Brain microvascular endothelial cell (primary cell): ENCODE results near the gene MAP2K5.
A peak's percentile ranks its signal among the peaks of the same experiment; 100 is the strongest.

Source experiments
- DNase-seq: peaks from one replicate; pipeline ENCODE4 v3.0.0-alpha.2; 2020
- H3K27ac ChIP-seq: fragments of 250-450 bp; sonication (Bioruptor Pico); 2 replicates; pipeline ENCODE4 v1.5.1; 2020; ENCODE audit warnings: mild to moderate bottlenecking, moderate library complexity
- H3K27me3 ChIP-seq: fragments of 250-450 bp; sonication (Bioruptor Pico); replicated peaks from 2 replicates; pipeline ENCODE4 v1.5.1; 2020; ENCODE audit warnings: mild to moderate bottlenecking
- H3K36me3 ChIP-seq: fragments of 250-450 bp; sonication (Bioruptor Pico); replicated peaks from 2 replicates; pipeline ENCODE4 v1.5.1; 2020; ENCODE audit warnings: mild to moderate bottlenecking
- H3K4me3 ChIP-seq: 2 replicates; pipeline ENCODE4 v1.5.1; 2011; ENCODE audit warnings: low read depth, mild to moderate bottlenecking, control low read depth, low read length, moderate library complexity
- in situ Hi-C: cut with HindIII; loops from 2 replicates; pipeline ENCODE4 v1.10.0; 2017; ENCODE audit warnings: low sequenced_read_pairs, low pct_ligation_motif_present
- TF ChIP-seq, protein P1 (sequence below): IDR thresholded peaks from 2 replicates; pipeline ENCODE4 v1.5.1; 2011; ENCODE audit warnings: low read depth, mild to moderate bottlenecking, moderate library complexity, low read length, control low read depth, inconsistent platforms; ENCODE audit errors: missing control alignments

The MAP2K5 gene

DNA sequence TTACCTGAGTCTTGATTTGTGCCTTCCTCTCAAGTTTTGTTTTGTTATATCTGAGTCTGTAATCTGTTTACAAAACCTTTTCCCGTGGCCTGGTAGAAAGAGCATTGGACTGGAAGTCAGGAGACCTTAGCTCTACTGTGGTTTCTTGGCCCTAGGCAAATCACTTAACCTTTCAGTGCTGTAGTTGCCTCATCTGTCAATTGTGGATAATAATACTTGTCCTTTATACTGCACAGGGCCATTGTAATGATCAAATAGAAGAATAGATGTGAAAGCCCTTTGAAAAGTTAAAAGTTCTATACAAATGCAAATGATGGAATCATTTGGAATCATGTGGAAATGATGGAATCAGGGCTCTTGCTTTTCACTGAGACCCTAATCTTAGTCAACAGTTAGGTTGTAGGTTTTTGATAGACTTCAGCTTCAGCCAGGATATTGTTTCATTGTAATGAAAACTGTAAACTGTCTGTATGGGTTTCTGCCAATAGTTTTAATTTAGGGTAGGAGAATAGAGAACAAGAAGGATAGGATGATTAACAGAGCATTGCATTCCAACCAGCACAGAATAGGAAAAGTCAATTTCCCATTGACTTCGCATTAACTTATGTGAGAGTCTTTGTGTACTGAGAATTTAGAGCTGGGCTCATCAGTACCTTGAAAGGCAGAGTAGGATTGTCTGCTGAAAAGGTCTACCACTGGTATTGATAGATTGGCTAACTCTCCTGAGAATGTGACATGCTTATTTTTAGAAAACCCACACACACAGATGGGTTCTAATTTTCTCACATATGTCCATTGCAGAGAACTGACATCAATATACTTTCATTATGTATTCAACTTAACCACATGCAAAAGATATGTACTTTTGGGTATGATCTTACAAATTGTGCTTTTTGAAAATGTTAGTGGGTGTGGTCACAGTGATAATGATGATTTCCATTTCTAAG, 21.8 kb downstream of the MAP2K5 start:
- H3K36me3 ChIP-seq = no peaks in the 10 kb centered on the region
- in situ Hi-C loops = no loop called here
- no peak overlapping the region for H3K4me3 ChIP-seq
- TF ChIP-seq, protein P1, sequence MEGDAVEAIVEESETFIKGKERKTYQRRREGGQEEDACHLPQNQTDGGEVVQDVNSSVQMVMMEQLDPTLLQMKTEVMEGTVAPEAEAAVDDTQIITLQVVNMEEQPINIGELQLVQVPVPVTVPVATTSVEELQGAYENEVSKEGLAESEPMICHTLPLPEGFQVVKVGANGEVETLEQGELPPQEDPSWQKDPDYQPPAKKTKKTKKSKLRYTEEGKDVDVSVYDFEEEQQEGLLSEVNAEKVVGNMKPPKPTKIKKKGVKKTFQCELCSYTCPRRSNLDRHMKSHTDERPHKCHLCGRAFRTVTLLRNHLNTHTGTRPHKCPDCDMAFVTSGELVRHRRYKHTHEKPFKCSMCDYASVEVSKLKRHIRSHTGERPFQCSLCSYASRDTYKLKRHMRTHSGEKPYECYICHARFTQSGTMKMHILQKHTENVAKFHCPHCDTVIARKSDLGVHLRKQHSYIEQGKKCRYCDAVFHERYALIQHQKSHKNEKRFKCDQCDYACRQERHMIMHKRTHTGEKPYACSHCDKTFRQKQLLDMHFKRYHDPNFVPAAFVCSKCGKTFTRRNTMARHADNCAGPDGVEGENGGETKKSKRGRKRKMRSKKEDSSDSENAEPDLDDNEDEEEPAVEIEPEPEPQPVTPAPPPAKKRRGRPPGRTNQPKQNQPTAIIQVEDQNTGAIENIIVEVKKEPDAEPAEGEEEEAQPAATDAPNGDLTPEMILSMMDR = no peak
- no peaks in the 10 kb centered on the region for H3K27me3 ChIP-seq
- H3K27ac ChIP-seq = no peak overlapping the region
- no peak for DNase-seq

DNA sequence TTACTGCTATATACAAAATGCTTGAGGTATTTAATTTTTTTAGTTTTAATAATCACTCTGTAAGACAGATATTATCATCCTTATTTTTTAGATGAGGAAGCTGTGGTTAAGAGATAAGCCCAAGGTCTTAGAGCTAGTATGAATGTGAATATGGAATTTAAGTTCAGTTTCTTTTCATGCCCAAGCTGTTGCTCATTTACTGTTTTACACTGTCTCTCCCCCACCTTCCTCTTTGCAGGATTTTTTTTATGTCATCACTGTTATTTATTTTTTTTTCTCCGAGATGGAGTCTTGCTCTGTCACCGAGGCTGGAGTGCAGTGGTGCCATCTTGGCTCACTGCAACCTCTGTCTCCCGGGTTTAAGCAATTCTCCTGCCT, 22.5 kb downstream of the MAP2K5 start:
- TF ChIP-seq, protein P1 = no peak
- no peak overlapping the region for H3K27ac ChIP-seq
- in situ Hi-C loops = no loop called here
- peak; percentile 28 for DNase-seq
- no peaks in the 10 kb centered on the region for H3K27me3 ChIP-seq
- no peaks in the 10 kb centered on the region for H3K36me3 ChIP-seq
- no peak overlapping the region for H3K4me3 ChIP-seq

DNA sequence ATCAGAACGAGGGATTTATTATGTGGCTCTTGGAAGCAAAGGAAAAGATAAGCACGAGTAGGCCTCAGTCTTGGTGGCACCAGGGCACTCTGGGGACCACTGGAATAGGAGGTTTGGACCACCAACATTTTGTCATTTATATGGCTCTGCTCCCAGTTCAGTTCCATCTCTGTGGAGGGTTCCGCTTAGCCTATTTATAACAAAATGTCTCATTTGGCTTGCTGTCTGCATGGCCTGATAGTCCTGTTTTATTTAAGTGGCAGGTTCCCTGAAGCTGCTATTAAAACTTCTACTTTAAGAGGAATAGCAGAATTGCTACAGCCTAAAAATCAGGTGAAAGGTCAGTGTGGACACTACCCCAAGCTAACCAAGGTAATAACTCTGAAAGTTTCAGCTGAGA, 27.2 kb downstream of the MAP2K5 start:
- H3K36me3 ChIP-seq = no peaks in the 10 kb centered on the region
- H3K4me3 ChIP-seq = no peak overlapping the region
- in situ Hi-C loops = no loop called here
- DNase-seq = no peak
- H3K27ac ChIP-seq = no peak overlapping the region
- TF ChIP-seq, protein P1 = no peak
- H3K27me3 ChIP-seq = no peaks in the 10 kb centered on the region

DNA sequence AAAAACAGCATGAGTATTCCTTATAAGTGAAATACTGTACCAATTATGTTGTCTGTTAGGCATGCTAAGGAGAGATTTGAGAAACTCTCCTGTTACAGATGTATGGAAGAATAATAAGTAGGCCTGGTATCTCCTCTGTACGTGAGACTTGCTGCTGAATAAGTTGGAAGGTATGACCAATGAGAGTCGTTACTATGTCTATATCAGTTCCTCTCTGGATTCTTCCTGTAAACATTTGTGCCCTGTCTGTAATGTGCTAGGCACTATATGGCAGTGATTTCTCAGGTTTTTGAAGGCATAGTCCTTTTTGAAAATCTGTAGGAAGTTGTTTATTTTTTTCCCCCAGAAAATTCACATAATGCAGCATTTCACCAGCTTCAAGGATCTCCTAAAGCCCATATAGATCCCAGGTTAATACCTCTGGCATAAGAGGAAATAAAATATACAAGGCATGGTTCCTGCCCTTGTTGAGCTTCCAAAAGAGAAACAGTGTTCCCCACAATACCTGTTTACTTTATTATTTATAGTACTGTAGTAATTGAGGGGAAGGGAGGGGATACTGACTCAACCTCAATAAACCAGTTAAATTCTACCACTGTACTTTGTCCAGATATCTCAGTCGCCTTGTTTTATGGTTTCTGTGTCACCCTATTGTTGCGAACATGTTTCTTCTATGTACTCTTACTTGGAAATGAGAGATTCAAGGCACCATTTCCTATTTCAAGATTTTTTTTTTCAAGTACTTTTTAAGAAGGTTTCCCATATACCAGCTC, 28.6 kb downstream of the MAP2K5 start:
- H3K4me3 ChIP-seq = no peak overlapping the region
- no peaks in the 10 kb centered on the region for H3K27me3 ChIP-seq
- DNase-seq = no peak
- TF ChIP-seq, protein P1 = no peak
- no peak overlapping the region for H3K27ac ChIP-seq
- in situ Hi-C loops = no loop called here
- no peaks in the 10 kb centered on the region for H3K36me3 ChIP-seq

DNA sequence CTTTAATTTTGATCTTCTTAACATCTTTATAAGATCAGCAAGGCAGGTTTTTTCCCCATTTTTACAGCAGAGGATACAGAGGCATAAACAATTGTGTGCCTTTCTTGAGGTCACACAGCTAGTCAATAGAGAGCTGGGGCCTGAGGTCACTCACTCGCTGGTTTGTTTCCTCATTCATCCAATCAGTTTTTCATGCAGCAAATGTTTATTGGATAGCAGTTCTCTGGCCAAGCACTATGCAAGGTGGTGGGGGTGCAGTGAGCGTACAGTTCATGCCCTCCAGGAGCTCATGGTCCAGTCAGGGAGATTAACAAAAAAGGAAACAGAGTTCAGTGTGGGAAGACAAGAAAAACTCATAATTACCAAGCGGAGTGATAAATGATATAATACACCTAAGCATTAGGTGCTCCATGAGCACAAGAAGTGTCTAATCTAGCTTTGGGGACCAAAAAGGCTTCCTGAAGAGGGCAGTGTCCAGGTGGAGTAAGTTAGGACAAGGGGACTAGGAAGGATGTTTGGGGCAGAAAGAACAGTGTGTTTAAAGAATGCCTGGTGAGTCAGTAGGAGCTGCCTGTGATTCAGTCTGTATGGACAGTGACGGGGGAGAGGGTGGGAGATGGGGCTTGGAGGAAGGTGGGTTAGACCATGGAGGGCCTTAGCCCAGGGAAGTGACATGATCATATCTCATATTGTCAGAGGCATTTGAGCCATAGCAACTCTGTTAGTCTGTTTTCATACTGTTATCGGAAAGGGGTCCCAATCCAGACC, 29.3 kb downstream of the MAP2K5 start:
- no peak overlapping the region for H3K27ac ChIP-seq
- no peaks in the 10 kb centered on the region for H3K36me3 ChIP-seq
- no peak overlapping the region for H3K4me3 ChIP-seq
- in situ Hi-C loops = no loop called here
- H3K27me3 ChIP-seq = no peaks in the 10 kb centered on the region
- TF ChIP-seq, protein P1 = peak; percentile 4
- DNase-seq = no peak
